Activated effector memory CD4-positive, alpha-beta T cell treated with Interleukin-2 at 50 U/mL for 16 hours (primary cell): ENCODE data around the gene GALNT10.

ENCODE experiments used
- DNase-seq: peaks from one replicate; pipeline ENCODE4 v3.0.0-alpha.2; 2020

GALNT10 gene

DNA sequence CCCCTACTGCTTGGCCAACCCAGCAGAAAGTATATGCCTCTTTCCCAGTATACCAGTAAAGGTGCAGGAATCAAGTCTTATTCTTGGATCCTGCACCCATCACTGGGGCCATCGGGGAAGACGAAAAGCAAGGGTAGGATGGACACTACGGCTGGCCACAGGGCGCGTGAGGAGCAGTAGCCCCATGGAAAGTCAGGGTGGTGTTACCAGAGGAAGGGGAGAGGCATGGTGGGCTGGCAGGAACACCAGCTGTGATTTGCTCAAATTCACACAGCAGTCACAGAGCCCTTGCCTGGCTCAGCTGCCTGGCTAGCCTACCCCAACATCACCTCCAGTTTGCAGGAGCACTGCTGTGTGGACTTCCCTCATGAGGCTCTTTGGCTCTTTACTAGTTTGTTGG, 220.8 kb downstream of the GALNT10 start:
- DNase-seq, result no peak

DNA sequence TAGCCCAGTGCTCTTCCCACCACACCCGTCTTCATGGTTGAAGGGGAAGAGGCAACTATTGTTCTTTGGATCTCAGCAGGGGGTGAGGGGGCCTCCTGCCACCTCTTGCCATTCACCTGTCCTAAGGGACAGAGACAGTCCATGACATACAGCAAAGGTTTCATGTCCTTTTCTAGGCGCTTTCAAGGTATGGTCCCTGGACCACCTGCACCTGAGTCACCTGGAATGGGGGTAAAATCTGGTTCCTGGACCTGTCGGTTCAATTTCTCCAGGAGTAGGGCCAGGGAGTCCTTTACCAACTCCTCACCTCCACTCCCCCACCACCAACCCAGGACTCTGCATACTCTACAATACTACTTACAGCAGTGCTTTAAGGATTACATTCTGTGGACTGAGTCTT, 221.8 kb downstream of the GALNT10 start:
- no peak for DNase-seq

DNA sequence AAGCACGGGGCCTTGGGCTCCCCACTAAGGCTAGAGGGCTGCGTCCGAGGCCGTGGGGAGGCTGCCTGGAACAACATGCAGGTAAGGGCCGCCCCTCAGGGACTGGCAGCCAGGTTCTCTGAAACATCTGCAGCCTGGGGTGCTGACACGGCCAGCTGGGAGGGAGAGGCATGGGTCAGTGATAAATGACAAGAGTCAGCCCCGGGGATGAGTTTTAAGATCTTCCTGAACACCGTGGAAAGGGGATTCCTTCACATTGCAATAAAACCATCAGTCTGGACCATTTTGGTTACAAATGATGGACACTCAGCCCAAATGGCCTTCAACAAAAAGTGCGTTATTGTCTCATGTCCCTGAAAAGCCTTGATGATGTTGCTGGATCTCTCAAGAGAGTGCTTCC, 222.4 kb downstream of the GALNT10 start:
- DNase-seq, result no peak

DNA sequence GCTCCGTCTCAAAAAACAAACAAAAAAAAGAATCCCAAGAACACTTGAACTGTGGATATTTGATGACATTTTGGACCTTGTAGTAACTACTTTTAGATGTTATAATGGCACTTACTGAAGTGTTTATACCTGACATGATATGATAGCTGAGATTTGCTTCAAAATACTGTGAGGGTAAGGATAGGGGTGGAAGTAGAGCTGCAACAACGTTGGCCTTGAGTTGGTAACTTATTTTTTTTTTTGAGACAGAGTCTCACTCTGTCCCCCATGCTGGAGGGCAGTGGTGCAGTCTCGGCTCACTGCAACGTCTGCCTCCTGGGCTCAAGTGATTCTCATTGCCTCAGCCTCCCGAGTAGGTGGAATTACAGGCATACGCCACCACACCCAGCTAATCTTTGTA, 224.6 kb downstream of the GALNT10 start:
- DNase-seq, result no peak

DNA sequence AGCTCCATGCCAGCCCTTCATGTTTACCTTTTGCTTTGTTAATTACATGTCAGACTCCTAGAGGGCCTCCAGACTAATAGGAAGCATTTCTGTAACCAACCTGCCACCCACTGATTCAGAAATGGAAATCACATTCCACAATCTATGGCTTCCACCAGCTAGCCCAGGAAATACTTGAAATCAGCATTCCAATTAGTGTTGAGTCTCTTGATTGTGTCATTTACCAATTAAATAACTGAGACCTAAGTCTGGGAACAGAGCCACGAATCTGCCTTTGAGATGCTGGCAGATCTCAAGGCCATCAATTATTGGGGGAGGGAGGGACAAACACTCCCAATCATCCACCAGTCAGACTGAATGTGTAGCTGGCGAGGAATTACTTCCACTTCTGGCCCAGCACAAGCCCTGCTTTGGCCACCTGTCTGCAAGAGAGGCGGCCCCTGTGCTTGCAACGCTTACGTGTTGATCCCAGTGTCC, 227.8 kb downstream of the GALNT10 start:
- DNase-seq, result no peak

DNA sequence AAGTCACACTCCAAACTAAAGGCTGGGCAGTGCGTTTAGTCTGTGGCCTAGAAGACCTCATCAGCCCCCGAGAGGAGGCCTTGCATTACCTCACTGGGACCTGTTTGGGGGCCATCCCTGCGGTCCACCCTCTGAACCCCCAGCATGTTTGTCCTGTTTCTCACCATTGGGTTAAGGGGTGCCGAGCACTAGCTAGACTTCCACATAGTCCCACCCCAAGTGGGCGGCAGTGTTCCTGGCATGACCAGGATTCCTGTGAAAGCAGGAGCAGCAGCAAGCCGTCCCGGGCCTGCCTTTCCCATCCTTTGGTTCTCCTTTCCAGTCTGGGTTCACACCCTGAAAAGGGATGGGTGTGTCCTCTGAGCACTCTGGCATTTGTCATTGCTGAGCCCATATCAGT, 228.7 kb downstream of the GALNT10 start:
- DNase-seq, result no peak

DNA sequence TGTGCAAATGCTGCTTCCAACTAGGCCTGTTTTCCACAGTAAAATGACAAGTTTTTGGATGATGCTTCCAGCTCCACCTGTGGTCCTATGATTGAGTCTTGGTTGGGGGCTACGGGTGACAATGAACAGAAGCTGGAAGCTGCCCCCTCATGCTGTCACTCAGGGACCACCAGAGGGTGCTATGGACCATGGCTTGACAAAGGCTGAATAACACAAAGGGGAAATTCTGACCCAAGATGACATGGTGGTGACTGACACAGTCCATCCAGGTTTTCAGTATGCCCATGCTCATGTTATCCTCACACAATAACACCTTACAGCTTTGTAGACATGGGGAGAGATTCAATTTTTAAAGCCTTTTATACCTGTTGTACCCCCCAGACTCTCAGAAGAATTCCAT, 231.3 kb downstream of the GALNT10 start:
- no peak for DNase-seq

DNA sequence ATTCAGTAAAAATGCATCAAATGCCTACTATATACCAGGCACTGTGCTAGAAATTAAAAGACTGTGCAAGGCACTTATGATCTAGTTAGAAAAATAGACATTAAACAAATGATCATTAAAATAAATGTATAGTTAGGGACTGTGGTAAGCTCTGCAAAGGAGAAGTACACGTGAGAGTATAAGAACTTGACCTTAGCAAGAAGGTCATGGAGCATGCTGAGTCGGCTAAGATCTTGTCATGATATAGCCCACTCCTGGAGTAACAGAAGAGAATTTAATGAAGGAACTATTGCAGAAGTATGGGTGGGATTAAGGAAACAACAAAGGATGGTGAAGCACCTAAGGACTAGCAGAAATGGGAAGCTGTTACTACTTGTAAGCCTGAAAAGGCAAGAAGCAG, 231.8 kb downstream of the GALNT10 start:
- DNase-seq, result no peak

DNA sequence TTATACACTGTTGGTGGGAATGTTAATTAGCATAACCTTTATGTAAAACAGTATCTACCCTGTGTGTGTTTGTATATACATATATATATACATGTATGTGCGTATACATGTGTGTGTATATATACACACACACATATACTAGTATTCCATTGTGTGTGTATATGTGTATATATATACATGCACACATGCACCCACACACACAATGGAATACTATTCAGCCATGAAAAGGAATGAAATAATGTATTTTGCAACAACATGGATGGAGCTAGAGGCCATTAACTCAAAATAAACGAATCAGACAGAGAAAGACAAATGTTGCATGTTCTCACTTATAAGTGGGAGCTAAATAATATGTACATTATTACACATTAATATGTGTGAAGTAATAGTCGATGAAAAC, 237.7 kb downstream of the GALNT10 start:
- DNase-seq, result no peak

DNA sequence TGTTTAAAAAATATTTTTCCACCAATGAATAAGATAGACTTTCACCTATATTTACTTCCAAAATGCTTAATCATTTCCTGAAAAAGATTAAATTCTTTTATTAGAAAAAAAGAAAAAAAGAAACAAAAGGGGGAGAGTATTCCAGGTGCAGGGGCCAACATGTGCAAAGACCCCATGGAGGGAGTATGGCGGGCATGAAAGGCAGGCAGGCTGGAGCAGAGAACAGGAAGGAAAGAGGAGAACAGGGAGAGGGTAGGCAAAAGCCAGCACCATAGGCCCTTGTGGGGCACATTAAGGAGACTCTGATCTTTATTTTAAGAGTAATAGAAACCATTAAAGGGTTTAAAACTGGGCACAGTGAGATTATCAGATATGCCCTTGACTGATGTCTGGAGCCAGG, 238.8 kb downstream of the GALNT10 start:
- DNase-seq, result no peak

DNA sequence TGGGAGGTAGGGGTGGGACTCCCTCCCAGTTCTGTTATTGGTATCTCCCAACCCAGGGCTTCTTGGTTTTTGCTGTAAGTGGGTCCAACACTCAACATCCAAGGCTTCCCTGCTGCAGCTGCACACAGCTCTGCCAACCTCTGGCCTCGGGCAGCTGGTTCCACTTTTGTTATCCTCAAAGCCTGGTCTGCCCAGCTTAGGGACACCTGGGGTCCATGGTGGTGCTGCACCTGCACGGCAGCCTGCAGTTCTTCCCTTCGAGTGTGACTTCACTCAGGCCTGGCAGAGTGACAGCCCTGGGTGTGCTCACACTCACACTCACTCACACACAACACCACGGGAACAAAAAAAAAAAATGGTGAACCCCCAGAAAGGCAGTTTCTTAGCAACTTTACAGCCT, 239.9 kb downstream of the GALNT10 start:
- no peak for DNase-seq

DNA sequence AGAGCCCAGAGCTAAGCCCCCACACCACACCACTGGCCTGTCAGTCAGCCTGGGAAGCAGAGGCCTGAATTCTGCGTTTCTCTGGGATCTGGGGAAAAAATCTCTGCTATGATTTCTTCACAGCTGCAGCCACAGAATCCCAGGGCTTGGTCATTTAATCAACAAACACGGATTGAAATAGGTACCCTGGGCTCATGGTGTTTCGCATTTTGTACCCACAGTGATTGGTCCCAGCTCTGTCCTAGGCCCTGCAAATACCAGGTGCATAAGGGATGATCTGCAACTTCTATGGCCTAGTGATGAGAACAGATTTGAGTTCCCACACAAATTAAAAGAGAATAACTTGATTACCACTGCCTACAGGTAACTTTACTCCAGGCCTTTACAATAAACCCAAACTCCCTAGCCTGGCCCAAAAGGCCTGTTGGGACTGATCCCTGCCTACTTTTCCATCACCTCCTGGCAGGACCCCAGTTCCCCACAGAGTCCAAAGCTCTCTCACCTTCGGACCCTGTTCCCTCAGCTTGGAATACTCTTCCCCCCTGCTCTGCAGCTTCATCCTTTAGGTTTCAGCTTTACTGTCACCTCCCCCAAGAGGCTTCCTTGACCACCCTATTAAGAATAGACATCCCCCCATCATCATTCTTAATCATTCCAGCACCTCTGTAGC, 240.6 kb downstream of the GALNT10 start:
- DNase-seq, result no peak

DNA sequence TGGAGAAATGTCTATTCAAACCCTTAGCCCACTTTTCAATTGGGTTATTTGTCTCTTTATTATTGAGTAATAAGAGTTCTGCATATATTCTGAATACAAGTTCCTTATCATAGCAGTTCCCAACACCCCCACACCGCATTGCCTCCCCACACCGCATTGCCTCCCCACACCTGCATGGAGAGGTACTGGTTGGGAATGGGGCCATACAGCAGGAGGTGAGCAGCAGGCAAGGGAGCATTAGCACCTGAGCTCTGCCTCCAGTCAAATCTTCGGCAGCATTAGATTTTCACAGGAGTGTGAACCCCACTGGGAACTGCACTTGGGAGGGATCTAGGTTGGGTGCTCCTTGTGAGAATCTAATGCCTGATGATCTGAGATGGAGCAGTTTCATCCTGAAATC, 244.7 kb downstream of the GALNT10 start:
- DNase-seq, result no peak

DNA sequence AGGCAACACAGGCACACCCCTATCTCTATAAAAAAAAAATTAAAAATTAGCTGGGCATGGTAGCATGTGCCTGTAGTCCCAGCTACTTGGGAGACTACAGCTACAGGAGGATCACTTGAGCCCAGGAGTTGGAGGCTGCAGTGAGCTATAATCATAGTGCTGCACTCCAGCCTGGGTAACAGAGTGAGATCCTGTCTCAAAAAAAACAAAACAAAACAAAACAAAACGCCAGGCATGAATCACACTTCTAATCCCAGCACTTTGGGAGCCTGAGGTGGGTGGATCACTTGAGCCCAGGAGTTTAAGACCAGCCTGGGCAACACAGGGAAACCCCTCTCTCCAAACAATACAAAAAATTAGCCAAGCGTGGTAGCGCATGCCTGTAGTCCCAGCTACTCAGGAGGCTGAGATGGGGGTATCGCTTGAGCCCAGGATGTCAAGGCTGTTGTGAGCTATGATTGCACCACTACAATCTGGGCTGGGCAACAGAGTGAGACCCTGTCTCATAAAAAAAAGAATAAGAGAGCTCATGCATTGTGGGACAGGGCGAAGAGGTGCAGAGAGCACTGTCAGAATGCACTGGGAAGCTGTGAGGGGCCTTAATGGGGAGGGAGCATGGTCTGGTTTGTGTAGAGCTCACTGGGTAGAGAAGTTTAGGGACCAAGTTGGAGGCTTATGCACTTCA, 246.9 kb downstream of the GALNT10 start:
- no peak for DNase-seq

DNA sequence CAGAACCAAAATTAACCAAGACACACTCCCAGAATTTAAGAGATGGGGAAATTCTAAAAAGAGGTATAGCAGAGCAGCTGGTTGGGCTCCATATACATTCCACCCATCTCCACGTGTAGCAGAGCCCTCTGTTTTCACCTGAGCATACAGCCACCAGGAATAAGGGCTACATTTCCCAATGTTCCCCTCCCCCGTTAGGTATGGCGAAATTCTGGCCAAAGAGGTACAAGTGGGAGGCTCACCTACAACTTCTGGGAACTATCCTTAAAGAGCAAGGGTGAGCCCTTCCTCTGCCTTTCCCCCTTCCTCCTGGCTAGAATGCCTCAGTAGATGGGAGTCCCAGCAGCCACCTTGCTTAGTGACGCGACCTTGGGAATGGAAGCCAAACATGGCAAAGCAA, 250.0 kb downstream of the GALNT10 start:
- DNase-seq, result no peak

DNA sequence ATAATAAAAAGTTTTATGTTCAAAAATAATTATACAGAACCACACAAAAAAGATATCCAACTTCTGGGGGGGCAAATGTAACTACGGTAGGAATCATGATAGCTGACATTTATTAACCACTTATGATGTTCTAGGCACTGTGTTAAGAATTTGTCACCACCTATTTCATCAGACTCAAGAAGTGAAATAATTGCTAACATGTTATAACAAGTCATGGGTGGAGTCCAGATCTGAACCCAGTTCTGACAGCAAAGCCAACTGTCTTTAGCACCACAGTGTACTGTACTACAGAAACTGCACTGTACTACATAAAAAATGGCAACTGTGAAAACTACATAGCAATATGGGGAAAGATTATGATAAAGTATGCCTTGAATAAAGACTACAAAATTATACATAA, 252.3 kb downstream of the GALNT10 start:
- no peak for DNase-seq

DNA sequence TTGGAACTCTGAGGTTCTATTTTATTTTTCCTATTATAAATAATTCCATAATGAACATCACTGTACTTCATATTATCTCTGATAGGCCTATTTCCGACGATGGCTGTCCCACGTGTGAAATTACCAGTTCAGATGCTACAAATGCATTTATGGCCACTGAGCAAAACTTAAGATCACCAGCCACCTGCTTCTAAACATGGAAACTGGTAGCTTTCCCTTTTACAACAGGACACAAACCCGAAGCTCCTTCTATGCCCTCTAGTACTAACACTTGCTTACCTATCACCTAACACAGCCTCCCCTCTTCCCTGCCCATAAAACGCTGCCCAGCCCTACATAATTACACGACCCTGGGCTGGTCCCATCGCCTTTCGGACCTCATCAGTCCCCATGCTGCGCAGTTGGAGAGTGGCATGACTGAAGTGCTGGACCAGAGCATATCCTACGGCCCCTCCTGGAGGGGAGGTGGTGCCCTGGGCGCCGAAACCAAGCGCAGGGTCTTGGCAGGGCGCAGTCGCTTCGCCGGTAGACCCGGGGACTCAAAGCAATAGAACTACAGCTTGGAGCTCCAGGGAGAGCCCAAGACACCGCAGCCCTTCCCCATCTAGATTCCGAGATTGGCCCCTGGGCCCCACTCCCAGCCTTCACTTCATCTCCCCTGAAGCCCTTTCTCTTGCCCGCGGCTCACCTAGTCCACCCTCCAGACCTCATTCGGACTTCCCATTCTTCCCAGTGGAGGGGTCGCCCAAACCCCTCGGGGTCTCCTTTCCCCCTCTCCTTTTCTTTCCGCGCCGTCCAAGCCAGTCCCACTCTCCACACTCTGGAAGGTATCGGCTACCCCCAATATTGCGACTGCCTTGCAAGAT, 254.3 kb downstream of the GALNT10 start:
- DNase-seq, result peak; percentile 1

DNA sequence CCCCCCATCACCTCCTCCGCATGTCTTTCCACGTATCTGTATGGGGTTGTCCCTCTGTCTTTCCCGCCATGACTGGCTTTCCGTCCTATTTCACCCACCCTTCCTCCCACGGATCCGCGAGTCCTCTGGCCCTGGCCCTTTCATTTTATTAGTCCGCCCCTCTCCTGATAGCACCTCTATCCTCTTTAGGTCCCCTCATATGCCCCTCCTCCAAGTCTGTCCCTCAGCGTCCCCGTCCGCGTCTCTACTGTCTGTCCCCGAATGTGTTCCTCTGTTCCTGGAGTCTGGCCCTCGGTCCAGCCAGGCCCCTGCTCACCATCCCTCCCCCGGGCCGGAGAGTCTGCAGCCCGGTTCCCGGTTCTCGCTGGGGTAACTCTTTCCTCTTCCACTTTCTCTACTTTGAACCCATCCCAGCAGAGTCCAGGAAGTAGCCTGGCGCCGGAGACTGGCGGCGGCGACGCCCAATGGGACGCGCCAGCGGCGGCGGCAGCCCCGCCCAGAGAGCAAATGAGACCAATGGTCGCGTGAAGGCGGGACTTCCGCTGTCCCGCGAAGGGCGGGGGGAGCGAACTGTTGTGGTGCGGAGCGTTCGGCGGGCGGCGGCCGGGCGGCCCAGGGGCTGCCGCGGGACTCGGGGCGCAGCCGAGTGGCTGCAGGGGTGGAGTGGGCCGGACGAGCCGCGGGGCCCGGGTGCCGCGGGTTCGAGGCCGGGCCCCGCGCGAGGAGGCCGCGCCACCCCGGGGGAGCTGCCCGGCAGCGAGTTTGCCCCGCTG, 255.1 kb downstream of the GALNT10 start, which contains the start of gene SAP30L:
Gene SAP30L, plus strand, starts transcription at position 576 of the 773 bp plus-strand sequence. CDS start 608 bp downstream, outside the sequence.
- DNase-seq, result peak; percentile 96

DNA sequence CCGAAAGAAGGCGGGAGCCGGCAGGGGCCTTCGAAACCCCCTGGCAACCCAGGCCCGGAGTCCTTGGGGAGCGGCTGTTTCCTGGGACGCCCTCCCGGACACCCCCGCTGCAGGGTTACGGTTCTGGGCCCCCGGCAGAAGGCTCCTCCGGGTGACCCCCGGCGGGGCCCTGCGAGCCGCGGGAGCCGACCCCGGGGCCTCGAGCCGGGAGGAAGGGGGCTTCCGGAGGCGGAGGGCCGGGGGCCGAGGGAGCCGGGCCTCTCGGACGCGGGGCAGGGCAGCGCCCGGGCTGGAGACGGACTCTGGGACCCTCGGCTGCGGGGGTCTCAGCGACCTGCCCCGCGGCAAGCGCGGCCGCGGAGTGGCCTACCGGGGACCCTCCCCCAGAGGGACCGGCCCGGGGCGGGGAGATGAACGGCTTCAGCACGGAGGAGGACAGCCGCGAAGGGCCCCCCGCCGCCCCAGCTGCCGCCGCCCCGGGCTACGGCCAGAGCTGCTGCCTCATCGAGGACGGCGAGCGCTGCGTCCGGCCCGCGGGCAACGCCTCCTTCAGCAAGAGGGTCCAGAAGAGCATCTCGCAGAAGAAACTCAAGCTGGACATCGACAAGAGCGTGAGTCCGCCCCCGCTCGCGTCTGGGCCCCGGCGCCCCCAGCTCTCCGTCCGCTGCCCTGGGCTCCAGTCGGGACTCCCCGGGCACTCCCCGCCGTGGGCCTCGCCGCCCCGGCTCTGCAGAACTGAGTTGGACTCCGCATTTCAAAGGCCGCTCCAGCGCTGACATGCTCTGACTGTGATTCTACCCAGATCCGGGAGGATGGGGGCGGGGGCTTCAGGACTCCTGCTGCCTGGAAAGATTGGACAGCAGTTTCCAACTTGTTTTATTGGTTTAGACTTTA, 255.9 kb downstream of the GALNT10 start:
- DNase-seq, result peak; percentile 23

DNA sequence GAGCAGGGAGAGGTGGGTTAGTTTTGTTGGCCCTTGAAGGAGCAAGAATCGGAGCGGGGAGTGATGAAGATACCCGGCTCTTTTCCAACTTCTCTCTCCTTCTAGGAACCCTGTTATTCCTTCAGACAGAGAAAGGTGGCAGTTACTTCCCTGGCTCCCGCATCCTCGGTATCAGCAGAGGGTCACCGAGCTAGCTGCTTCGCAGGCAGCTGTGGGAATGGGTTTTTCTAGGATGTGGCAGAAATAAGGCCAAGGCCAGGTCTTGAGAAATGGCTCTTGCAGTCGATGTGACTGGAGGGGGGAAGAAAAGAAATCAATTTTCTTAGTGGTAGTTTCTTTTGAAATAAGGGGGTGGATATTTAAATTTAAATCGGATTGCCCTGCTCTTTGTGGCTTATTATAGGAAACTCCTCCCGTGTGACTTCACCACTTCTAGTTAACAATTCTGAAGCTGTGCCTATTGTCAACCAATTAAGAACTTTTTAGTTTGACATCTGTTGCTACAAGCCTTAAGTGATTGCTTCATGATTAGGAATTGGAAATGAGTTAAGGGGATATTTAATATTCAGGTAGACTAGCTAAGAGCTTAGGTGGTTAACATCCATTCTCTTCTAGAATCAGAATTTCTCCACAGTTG, 256.7 kb downstream of the GALNT10 start:
- no peak for DNase-seq

DNA sequence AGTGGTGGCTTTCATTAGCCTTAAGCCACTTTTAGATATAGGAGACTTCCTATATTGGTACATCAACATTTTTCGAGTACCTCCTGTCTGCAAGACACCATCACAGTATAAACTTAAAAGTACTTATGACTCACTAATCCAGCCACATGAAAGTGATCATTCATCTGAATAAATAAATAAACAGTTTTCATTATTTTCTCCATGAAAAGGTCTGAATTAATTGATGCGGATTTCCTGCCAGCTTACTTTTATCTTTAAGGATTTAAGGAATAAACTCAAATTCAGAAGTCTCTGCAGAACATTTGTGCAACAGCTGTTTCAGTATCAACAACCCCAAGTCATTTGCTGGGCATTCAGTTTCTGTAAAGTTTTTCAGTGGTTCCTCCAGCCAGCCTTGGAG, 259.3 kb downstream of the GALNT10 start:
- no peak for DNase-seq
